ENCODE measurements around the gene BCAT1. TPM values are rescaled to one million over a fixed set of nuclear protein-coding genes. Genes with fewer than 3 reads are reported as not detected.

The BCAT1 gene
- total and polyA plus RNA-seq, 9 of the 15 experiments (the other 6 are each of a cell fraction or from before 2014, with no cell fraction given): 38.5 to 157 (median 66.8) TPM

DNA sequence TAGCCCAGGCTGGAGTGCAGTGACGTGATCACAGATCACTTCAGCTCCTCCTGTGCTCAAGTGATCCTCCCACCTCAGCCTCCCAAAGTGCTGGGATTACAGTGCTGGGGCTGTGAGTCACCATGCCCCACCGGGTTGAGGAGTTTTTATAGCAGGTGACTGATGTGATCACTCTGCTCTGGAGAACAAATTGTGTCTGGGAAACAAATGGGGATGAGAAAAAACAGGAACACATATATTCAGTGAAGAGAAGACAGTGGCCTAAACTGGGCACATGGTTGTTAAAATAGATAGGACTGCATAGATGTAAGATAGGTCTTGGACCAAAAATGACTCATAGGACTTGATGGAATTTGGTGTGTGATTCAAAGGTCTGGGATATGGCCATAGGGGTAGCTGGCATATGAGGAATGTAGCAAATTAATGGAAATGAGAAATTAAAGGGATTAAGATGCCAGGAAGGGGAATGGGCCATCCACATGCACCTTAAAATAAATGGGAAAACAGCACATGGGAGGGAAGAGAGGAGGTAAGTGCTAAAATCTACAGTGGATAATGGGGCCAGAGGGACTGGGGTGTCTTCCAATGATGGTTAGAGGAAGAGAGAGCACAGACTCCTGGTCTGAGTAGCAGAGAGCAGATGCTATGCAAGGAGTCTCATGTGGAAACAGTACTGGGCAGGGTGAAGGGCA lies 11.2 kb downstream of the BCAT1 start (continued):
- TF ChIP-seq ZNF511 (CRISPR knock-in tag; IDR thresholded peaks at IDR 0.05): no peak
- no peak for TF ChIP-seq BRD4 (IDR thresholded peaks at IDR 0.05)
- TF ChIP-seq FIP1L1 (IDR thresholded peaks at IDR 0.05; ENCODE audit: low read depth, low read length, poor library complexity, severe bottlenecking): no peak
- no peak for TF ChIP-seq TRIM28 (IDR thresholded peaks at IDR 0.05)
- TF ChIP-seq TEAD2 (tag; IDR thresholded peaks at IDR 0.05): no peak
- no peak for TF ChIP-seq EZH2 (IDR thresholded peaks at IDR 0.05; ENCODE audit: borderline replicate concordance, low read depth, low read length)
- TF ChIP-seq, protein P1, sequence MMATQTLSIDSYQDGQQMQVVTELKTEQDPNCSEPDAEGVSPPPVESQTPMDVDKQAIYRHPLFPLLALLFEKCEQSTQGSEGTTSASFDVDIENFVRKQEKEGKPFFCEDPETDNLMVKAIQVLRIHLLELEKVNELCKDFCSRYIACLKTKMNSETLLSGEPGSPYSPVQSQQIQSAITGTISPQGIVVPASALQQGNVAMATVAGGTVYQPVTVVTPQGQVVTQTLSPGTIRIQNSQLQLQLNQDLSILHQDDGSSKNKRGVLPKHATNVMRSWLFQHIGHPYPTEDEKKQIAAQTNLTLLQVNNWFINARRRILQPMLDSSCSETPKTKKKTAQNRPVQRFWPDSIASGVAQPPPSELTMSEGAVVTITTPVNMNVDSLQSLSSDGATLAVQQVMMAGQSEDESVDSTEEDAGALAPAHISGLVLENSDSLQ (IDR thresholded peaks at IDR 0.05): peak; percentile 31; the same call in 1 of the 2 replicates
- TF ChIP-seq MLLT1 (IDR thresholded peaks at IDR 0.05): 0 out of 4 replicates have a peak, but pooled peaks have one; percentile 8 to 44
- no peak for TF ChIP-seq CREB3L1 (IDR thresholded peaks at IDR 0.05; ENCODE audit: borderline replicate concordance, low read depth)
- TF ChIP-seq RCOR1 (IDR thresholded peaks at IDR 0.05; ENCODE audit: borderline replicate concordance in 1 of 2, low read depth in 2 of 2, low read length in 2 of 2): peak in 1 of 2 experiments; percentile 20; a peak in 1 of 4 replicates
- TF ChIP-seq, protein P2, sequence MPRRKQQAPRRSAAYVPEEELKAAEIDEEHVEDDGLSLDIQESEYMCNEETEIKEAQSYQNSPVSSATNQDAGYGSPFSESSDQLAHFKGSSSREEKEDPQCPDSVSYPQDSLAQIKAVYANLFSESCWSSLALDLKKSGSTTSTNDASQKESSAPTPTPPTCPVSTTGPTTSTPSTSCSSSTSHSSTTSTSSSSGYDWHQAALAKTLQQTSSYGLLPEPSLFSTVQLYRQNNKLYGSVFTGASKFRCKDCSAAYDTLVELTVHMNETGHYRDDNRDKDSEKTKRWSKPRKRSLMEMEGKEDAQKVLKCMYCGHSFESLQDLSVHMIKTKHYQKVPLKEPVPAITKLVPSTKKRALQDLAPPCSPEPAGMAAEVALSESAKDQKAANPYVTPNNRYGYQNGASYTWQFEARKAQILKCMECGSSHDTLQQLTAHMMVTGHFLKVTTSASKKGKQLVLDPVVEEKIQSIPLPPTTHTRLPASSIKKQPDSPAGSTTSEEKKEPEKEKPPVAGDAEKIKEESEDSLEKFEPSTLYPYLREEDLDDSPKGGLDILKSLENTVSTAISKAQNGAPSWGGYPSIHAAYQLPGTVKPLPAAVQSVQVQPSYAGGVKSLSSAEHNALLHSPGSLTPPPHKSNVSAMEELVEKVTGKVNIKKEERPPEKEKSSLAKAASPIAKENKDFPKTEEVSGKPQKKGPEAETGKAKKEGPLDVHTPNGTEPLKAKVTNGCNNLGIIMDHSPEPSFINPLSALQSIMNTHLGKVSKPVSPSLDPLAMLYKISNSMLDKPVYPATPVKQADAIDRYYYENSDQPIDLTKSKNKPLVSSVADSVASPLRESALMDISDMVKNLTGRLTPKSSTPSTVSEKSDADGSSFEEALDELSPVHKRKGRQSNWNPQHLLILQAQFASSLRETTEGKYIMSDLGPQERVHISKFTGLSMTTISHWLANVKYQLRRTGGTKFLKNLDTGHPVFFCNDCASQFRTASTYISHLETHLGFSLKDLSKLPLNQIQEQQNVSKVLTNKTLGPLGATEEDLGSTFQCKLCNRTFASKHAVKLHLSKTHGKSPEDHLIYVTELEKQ (CRISPR knock-in tag; IDR thresholded peaks at IDR 0.05): no peak
- TF ChIP-seq CBFA2T3 (IDR thresholded peaks at IDR 0.05): peak; percentile 28
- no peak for TF ChIP-seq TRIM24 (IDR thresholded peaks at IDR 0.05)
- TF ChIP-seq BACH1 (tag; IDR thresholded peaks at IDR 0.05): no peak
- no peak for TF ChIP-seq KAT7 (CRISPR knock-in tag; IDR thresholded peaks at IDR 0.05; ENCODE audit: borderline replicate concordance)
- TF ChIP-seq GABPA (tag; conservative IDR thresholded peaks at IDR 0.05; ENCODE audit: low read depth): no peak
- TF ChIP-seq HNRNPLL (IDR thresholded peaks at IDR 0.05; ENCODE audit: low read depth, low read length, poor library complexity, severe bottlenecking): no peak
- no peak for TF ChIP-seq ZKSCAN1 (IDR thresholded peaks at IDR 0.05; ENCODE audit: low read depth, low read length)
